AG08395 (cell line): ENCODE results near the gene CPT1B.
"Not testable (repeated sequence)": the region's sequence is repeated elsewhere in the genome, so short reads cannot be mapped to it uniquely, and the experiment has no call there.

ENCODE experiments used
- DNase-seq: peaks from one replicate; pipeline ENCODE4 v3.0.0; 2012; ENCODE audit warnings: mixed read lengths, low spot score

CPT1B gene

GRCh38 chr22:50577987-50578775, at the start of gene CPT1B:
CPT1B (minus strand) TSS chr22:50578427; CDS start chr22:50577915, 512 bp downstream.
- peak; percentile 47 for DNase-seq

- no peak for DNase-seq
Observed at GRCh38 chr22:50626850-50627641, 48.8 kb upstream of the CPT1B start.

- no peak for DNase-seq
Observed at GRCh38 chr22:50626314-50626849, 48.2 kb upstream of the CPT1B start.

GRCh38 chr22:50625568-50626313, 47.5 kb upstream of the CPT1B start:
- no peak for DNase-seq

DNA sequence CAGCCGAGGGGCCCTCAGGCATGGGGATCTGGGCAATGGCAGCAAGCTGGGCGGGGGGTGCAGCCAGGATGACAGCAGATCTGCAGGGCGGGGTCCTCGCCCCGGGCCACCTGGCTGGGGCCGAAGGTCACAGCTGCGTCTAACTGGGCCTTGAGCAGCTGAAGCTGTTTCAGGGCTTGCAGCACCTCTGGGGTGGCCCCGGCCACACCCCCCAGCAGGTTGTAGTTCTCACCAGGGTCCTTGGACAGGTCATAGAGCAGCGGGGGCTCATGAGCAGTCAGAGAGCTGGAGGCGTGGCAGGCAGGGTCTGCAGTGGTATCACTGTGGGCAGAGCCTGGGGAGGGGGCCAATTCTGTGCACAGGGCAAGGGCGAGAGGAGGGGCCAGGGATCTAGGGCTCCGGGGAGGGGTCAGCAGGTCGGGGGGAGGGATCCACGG, 46.9 kb upstream of the CPT1B start:
- no peak for DNase-seq

DNA sequence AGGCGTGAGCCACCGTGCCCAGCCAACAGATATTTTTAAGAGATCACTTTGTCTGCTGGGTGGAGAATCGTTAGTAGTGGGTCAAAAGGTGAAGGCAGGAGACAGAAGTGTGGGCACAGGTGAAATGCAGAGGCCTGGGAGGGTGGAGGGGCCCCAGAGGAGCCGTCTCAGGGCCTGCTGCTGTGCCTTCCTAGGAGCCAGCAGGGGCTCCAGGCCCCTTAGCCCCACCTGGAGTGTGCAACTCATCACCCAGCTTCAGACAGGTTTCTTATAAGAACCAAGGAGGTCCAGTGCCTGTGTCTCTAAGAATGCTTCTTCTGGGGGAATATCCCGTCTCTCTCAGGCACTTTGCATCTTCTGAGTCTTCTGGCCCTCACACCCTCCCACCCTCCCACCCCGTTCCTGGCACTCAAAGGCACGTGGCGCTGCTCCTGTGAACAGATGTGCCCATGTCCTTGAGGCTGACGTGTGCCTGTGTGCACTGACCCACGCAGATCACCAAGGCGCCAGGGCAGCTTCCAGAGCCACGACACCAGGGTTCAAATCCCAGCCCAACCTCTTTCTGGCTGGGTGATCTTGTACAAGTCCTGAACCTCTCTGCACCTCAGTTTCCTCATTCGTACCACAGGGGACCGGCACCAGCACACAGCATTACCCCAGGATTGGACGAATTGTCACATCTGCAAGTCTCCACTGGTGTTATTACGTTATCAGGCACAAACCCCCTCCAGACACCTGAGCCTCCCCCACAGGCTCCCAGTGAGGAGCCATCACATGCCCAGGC, 46.3 kb upstream of the CPT1B start:
- no peak for DNase-seq

- DNase-seq = no peak
Observed at GRCh38 chr22:50622723-50623327, 44.6 kb upstream of the CPT1B start.

GRCh38 chr22:50621948-50622722, 43.9 kb upstream of the CPT1B start:
- no peak for DNase-seq

DNA sequence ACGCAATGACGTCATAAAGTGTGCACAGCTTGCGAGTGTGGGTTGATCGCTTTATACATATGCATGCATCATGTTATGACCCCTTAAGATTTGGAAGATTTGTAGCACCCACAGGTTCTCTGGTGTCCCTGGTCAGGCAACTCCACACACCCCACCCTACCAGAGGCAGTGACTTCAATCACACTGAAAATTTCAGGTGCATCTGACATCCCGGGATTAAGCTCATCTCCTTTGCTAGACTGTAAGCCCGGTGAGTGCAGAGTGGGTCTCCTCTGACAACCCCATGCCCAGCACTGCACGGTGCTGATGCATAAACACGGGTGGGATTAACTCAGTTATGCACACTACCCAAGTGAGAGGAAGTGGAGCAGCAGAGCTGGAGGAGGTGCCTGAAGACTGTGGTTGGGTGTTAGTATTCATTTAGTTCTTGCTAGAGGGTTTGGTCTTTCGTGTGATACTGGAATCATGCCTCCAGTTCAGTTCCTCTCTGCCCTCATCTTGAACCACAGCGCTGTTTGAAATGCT, 43.2 kb upstream of the CPT1B start:
- DNase-seq = no peak

- no peak for DNase-seq
Observed at GRCh38 chr22:50620593-50621355, 42.5 kb upstream of the CPT1B start.

GRCh38 chr22:50614296-50614695, 36.1 kb upstream of the CPT1B start:
- not testable (repeated sequence) for DNase-seq

DNA sequence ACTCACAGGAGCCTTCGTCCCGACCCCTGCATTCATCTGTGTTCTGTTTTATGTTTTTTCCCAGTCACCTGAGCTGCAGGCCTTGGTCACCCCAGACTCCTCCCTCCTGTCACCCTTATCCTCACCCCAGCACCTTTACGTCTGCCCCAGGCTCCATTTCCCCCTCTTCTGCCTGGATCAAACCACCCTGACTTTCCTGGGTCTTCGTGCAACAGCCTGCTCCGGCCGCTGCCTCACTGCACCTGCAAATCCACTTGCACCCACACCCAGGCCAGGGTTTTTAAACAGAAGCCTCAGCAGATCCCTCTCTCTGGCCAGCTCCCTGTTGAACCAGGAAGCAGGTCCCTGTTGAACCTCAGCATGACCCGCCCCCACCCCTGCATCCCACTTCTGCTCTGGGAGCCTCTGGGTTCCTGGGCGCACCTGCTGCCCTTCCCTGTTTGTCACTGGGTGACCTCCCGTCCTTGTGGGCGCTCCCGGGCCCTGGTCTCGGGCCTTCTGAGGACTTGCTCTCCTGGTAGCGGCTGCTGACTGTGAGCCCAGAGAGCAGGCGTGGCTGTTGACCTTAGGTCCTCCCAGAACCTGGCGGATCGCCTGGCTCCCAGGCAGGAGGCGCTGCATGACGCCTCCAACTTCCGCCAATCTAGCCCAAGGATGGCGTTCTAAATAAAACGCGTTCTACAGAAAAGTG, 35.2 kb upstream of the CPT1B start:
- no peak for DNase-seq

- DNase-seq = no peak
Observed at GRCh38 chr22:50612528-50613221, 34.4 kb upstream of the CPT1B start.

- DNase-seq = no peak
Observed at GRCh38 chr22:50612168-50612527, 33.9 kb upstream of the CPT1B start.

GRCh38 chr22:50611341-50612060, 33.3 kb upstream of the CPT1B start:
- DNase-seq = no peak

GRCh38 chr22:50610581-50610980, 32.4 kb upstream of the CPT1B start:
- no peak for DNase-seq

DNA sequence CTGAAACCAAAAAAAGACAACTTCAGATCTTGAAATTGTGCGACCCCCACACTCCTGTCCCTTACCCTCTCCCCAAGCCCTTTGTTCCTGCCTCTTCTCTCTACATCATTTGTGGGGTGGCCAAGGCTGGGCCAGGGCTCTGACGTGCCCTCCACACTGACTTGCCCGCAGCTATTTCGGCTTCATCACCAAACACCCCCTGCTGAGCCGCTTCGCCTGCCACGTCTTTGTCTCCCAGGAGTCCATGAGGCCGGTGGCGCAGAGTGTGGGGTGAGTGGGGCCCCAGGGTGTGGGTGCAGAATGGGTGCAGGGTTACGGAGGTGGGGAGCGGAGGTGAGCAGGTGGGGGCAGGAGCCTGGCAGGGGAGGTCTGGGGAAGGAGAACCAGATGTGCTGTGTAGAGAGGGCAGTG, 31.8 kb upstream of the CPT1B start:
- no peak for DNase-seq
